Skeletal muscle tissue (tissue), 4 donors: Measurements from ENCODE around the gene ZBTB26. TPM values are rescaled to one million over a fixed set of nuclear protein-coding genes. Genes with fewer than 3 reads are reported as not detected.
A peak's percentile ranks its signal among the peaks of the same experiment; 100 is the strongest.

Source experiments
- H3K27ac ChIP-seq: one replicate; pipeline ENCODE4 v1.7.0; 2013; ENCODE audit warnings: mild to moderate bottlenecking, low read depth, low read length, inconsistent platforms
- H3K27me3 ChIP-seq, 3 donors: one replicate each; pipeline ENCODE4 v1.7.0; 2013; ENCODE audit warnings: low read length in 3 of 3; ENCODE audit not compliant: control insufficient read depth in 3 of 3, insufficient read depth in 3 of 3
- H3K36me3 ChIP-seq, 3 donors: one replicate each; pipeline ENCODE4 v1.7.0; 2013; ENCODE audit warnings: low read length in 3 of 3; ENCODE audit not compliant: control insufficient read depth in 3 of 3, insufficient read depth in 3 of 3
- H3K4me1 ChIP-seq, 3 donors: one replicate each; pipeline ENCODE4 v1.7.0; 2013; ENCODE audit warnings: low read length in 3 of 3, mild to moderate bottlenecking in 3 of 3; ENCODE audit not compliant: control insufficient read depth in 3 of 3, insufficient read depth in 3 of 3
- H3K4me3 ChIP-seq, 3 donors: one replicate each; pipeline ENCODE4 v1.7.0; 2013; ENCODE audit warnings: low read length in 3 of 3
- H3K9ac ChIP-seq, 3 donors: one replicate each; pipeline ENCODE4 v1.7.0; 2013; ENCODE audit warnings: low read length in 3 of 3, mild to moderate bottlenecking in 3 of 3, moderate library complexity in 2 of 3, low read depth in 1 of 3
- H3K9me3 ChIP-seq, 3 donors: one replicate each; pipeline ENCODE4 v1.7.0; 2013; ENCODE audit warnings: low read length in 3 of 3; ENCODE audit not compliant: control insufficient read depth in 3 of 3
- total RNA-seq: library from RNA; depleted of rRNA; stranded (reverse); fragments of >200 nt; gene quantifications from one replicate; pipeline ENCODE4 v1.2.3, GENCODE V29; 2014
- donor health status: Osteomylitis.

Gene ZBTB26
- total RNA-seq, 1 donor from 2014 or later = 3.7 TPM

- Histone ChIP-seq H3K27ac (no peak overlapping the region), H3K27me3 (no peaks in the 10 kb centered on the region), H3K9me3 (no peaks in the 10 kb centered on the region), H3K4me3 (no peak overlapping the region), H3K4me1 (peaks cover 6 to 10% (median 7%) of the 10 kb centered on the region in 3 donors), H3K9ac (no peak overlapping the region), H3K36me3 (peaks cover 0 to 2% (median 0%) of the 10 kb centered on the region in 3 donors)
These were observed 15.2 kb upstream of the ZBTB26 start for GRCh38 chr9:122946461-122947005.

GRCh38 chr9:122944960-122945888 lies 13.9 kb upstream of the ZBTB26 start:
- H3K9ac ChIP-seq = no peak overlapping the region
- H3K4me3 ChIP-seq = no peak overlapping the region
- H3K4me1 ChIP-seq = peaks cover 13 to 14% (median 14%) of the 10 kb centered on the region in 3 donors
- H3K36me3 ChIP-seq = peaks cover 0 to 2% (median 0%) of the 10 kb centered on the region in 3 donors
- no peaks in the 10 kb centered on the region for H3K27me3 ChIP-seq
- no peaks in the 10 kb centered on the region for H3K9me3 ChIP-seq
- no peak overlapping the region for H3K27ac ChIP-seq

- Histone ChIP-seq H3K4me1 (peaks cover 14 to 18% (median 16%) of the 10 kb centered on the region in 3 donors), H3K27me3 (no peaks in the 10 kb centered on the region), H3K9ac (peak overlapping the region; percentile 84 to 93 (median 88)), H3K36me3 (peaks cover 0 to 7% (median 3%) of the 10 kb centered on the region in 3 donors), H3K4me3 (peak overlapping the region; percentile 81 to 94 (median 88)), H3K9me3 (no peaks in the 10 kb centered on the region), H3K27ac (peak overlapping the region; percentile 90)
These were observed 10.4 kb upstream of the ZBTB26 start for GRCh38 chr9:122941582-122942234.

GRCh38 chr9:122940749-122941581 lies 9.7 kb upstream of the ZBTB26 start, which contains the start of gene RABGAP1:
RABGAP1 (plus strand) TSS chr9:122941020; CDS start chr9:122957060, 16,040 bp downstream.
- Histone ChIP-seq H3K27ac (peak within 1 kb of the TSS; percentile 90), H3K4me1 (peaks cover 13 to 18% (median 14%) of the 10 kb centered on the region in 3 donors), H3K9ac (peak within 1 kb of the TSS; percentile 84 to 93 (median 88)), H3K27me3 (no peaks in the 10 kb centered on the region), H3K36me3 (peaks cover 3 to 12% (median 7%) of the 10 kb centered on the region in 3 donors), H3K9me3 (no peaks in the 10 kb centered on the region), H3K4me3 (peak within 1 kb of the TSS; percentile 81 to 94 (median 88))

- H3K4me1 ChIP-seq = peaks cover 13 to 18% (median 14%) of the 10 kb centered on the region in 3 donors
- H3K9ac ChIP-seq = peak overlapping the region; percentile 63 to 83 (median 75)
- H3K36me3 ChIP-seq = peaks cover 3 to 12% (median 7%) of the 10 kb centered on the region in 3 donors
- H3K27me3 ChIP-seq = no peaks in the 10 kb centered on the region
- peak overlapping the region; percentile 64 for H3K27ac ChIP-seq
- peak overlapping the region; percentile 66 to 80 (median 76) for H3K4me3 ChIP-seq
- no peaks in the 10 kb centered on the region for H3K9me3 ChIP-seq
These were observed 9.1 kb upstream of the ZBTB26 start for GRCh38 chr9:122940454-122940748.

- Histone ChIP-seq H3K36me3 (peaks cover 3 to 12% (median 7%) of the 10 kb centered on the region in 3 donors), H3K9ac (no peak overlapping the region), H3K4me1 (peaks cover 13 to 18% (median 14%) of the 10 kb centered on the region in 3 donors), H3K27ac (no peak overlapping the region), H3K27me3 (no peaks in the 10 kb centered on the region), H3K9me3 (no peaks in the 10 kb centered on the region), H3K4me3 (no peak overlapping the region)
These were observed 8.3 kb upstream of the ZBTB26 start for GRCh38 chr9:122939601-122940000.

GRCh38 chr9:122936883-122937282 lies 5.6 kb upstream of the ZBTB26 start:
- Histone ChIP-seq H3K9ac (no peak overlapping the region), H3K4me1 (peaks cover 16 to 25% (median 19%) of the 10 kb centered on the region in 3 donors), H3K9me3 (no peaks in the 10 kb centered on the region), H3K27ac (no peak overlapping the region), H3K4me3 (no peak overlapping the region), H3K27me3 (no peaks in the 10 kb centered on the region), H3K36me3 (peaks cover 3 to 9% (median 7%) of the 10 kb centered on the region in 3 donors)

- peaks cover 3 to 9% (median 7%) of the 10 kb centered on the region in 3 donors for H3K36me3 ChIP-seq
- peaks cover 12 to 20% (median 15%) of the 10 kb centered on the region in 3 donors for H3K4me1 ChIP-seq
- no peak overlapping the region for H3K27ac ChIP-seq
- no peak overlapping the region for H3K4me3 ChIP-seq
- no peak overlapping the region for H3K9ac ChIP-seq
- no peaks in the 10 kb centered on the region for H3K27me3 ChIP-seq
- no peaks in the 10 kb centered on the region for H3K9me3 ChIP-seq
These were observed 5.2 kb upstream of the ZBTB26 start for GRCh38 chr9:122936464-122936863.

- H3K4me3 ChIP-seq = peak overlapping the region; percentile 91 to 96 (median 93)
- peak overlapping the region; percentile 79 for H3K27ac ChIP-seq
- H3K9ac ChIP-seq = peak overlapping the region; percentile 87 to 95 (median 91)
- H3K27me3 ChIP-seq = no peaks in the 10 kb centered on the region
- no peaks in the 10 kb centered on the region for H3K9me3 ChIP-seq
- H3K36me3 ChIP-seq = no peaks in the 10 kb centered on the region
- H3K4me1 ChIP-seq = peaks cover 25 to 30% (median 29%) of the 10 kb centered on the region in 3 donors
These were observed 629 bp downstream of the ZBTB26 start for GRCh38 chr9:122930541-122931225.
